Fibroblast of the aortic adventitia (primary cell): ENCODE measurements around the gene SKAP2. TPM values are rescaled to one million over a fixed set of nuclear protein-coding genes. Genes with fewer than 3 reads are reported as not detected.

Experiments
- DNase-seq: peaks from one replicate; pipeline ENCODE4 v3.0.0-alpha.2; 2010; ENCODE audit warnings: low read depth
- H3K4me3 ChIP-seq: 2 replicates; pipeline ENCODE4 v1.5.1; 2011; ENCODE audit warnings: low read depth, mild to moderate bottlenecking, control low read depth, low read length, moderate library complexity
- total RNA-seq: library from RNA; depleted of rRNA; stranded (reverse); fragments of >200 nt; gene quantifications from 2 replicates; pipeline ENCODE4 v1.2.3, GENCODE V29; 2012; ENCODE audit warnings: low replicate concordance
- TF ChIP-seq, protein P1 (sequence below): IDR thresholded peaks from 2 replicates; pipeline ENCODE4 v1.5.1; 2011; ENCODE audit warnings: mild to moderate bottlenecking, low read length, control low read depth, inconsistent platforms; ENCODE audit not compliant: insufficient read depth

SKAP2 gene
- total RNA-seq, 1 donor: 13.6 TPM

DNA sequence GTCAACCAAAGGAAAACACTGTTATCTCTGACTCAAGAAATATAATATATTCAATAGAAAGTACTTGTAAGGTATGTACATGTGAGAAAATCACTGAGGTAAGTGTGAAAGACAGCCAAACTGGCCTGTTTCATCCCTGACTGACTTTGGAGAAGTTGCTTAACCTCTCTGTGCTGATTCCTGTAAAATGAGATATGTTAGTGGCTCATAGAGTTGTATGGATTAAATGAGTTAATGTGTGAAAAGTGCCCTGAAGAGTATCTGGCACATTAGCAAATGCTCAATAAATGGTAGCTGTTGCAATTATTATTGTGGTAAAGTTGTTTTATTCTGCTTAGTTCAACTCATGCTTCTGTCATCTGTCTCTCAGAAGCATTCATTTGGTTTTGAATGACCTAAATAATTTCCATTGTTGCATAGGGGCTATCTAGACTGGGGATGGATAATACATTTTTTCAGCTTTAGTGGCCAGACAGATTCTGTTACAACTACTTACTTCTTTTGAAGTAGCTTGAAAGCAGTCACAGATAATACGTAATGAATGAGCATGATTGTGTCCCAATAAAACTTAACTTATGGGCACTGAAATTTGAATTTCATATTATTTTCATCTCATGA is 84.3 kb downstream of the SKAP2 start:
- no peak for DNase-seq
- TF ChIP-seq, protein P1, sequence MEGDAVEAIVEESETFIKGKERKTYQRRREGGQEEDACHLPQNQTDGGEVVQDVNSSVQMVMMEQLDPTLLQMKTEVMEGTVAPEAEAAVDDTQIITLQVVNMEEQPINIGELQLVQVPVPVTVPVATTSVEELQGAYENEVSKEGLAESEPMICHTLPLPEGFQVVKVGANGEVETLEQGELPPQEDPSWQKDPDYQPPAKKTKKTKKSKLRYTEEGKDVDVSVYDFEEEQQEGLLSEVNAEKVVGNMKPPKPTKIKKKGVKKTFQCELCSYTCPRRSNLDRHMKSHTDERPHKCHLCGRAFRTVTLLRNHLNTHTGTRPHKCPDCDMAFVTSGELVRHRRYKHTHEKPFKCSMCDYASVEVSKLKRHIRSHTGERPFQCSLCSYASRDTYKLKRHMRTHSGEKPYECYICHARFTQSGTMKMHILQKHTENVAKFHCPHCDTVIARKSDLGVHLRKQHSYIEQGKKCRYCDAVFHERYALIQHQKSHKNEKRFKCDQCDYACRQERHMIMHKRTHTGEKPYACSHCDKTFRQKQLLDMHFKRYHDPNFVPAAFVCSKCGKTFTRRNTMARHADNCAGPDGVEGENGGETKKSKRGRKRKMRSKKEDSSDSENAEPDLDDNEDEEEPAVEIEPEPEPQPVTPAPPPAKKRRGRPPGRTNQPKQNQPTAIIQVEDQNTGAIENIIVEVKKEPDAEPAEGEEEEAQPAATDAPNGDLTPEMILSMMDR: no peak
- H3K4me3 ChIP-seq: no peak overlapping the region

GRCh38 chr7:26777385-26777784 is 87.0 kb downstream of the SKAP2 start:
- no peak for DNase-seq
- H3K4me3 ChIP-seq: no peak overlapping the region
- TF ChIP-seq, protein P1: no peak

DNA sequence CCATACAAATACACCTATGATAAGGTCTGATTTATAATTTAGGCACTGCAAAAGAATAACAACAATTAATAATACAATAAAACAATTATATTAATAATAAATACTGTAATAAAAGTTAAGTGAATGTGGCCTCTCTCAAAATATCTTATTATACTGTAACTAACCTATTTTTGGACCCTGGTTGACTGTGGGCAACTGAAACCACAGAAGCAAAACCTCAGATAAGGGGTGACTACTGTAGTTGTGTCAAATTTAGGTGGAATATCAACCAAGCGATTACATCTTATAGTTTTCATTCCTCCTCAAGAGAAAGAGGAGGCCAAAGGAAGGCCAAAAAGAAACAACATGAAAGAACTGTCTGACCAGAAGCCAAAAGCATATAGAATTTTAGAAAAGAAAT is 103.9 kb downstream of the SKAP2 start:
- TF ChIP-seq, protein P1: no peak
- no peak overlapping the region for H3K4me3 ChIP-seq
- DNase-seq: no peak

DNA sequence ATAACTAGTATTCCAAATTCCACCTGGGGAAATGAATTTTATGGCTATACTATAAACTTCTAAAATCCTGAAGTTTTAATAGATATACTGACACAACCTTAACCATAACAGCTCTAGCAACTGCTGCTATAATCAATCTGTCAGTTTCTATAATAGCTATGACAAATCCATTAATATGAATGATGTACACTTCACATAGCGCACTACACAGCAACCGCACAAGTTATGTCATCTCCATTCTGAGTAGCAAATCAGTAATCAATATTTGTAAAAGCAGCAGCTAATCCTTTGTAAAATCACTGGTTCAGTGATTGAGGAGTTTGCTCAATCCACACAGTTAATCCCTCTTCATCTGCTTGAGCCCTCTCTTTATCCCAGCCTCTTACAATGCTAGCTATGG is 105.3 kb downstream of the SKAP2 start:
- no peak overlapping the region for H3K4me3 ChIP-seq
- TF ChIP-seq, protein P1: no peak
- no peak for DNase-seq

- no peak for DNase-seq
- H3K4me3 ChIP-seq: no peak overlapping the region
- TF ChIP-seq, protein P1: no peak
Measured at GRCh38 chr7:26743205-26743604, 121.2 kb downstream of the SKAP2 start.

- TF ChIP-seq, protein P1: no peak
- no peak for DNase-seq
Measured at GRCh38 chr7:26735976-26736600, 128.3 kb downstream of the SKAP2 start.

More at GRCh38 chr7:26735976-26736600, 128.3 kb downstream of the SKAP2 start:
- no peak overlapping the region for H3K4me3 ChIP-seq
